Mesendoderm (in vitro differentiated cells): ENCODE results near the gene BBS7.

ENCODE experiments used
- DNase-seq: peaks from one replicate; pipeline ENCODE4 v3.0.0; 2013
- H2AK5ac ChIP-seq: 2 replicates; pipeline ENCODE4 v1.6.1; 2013; ENCODE audit warnings: low read length, inconsistent platforms
- H2BK120ac ChIP-seq: 2 replicates; pipeline ENCODE4 v1.6.1; 2013; ENCODE audit warnings: low read depth, mild to moderate bottlenecking, low read length, moderate library complexity, mixed read lengths
- H2BK15ac ChIP-seq: replicated peaks from 2 replicates; pipeline ENCODE4 v1.6.1; 2013; ENCODE audit warnings: low read depth, mild to moderate bottlenecking, moderate library complexity
- H2BK5ac ChIP-seq: 2 replicates; pipeline ENCODE4 v1.6.1; 2013; ENCODE audit warnings: low read length, inconsistent platforms
- H3K18ac ChIP-seq: 2 replicates; pipeline ENCODE4 v1.6.1; 2013; ENCODE audit warnings: mild to moderate bottlenecking, low read length, mixed read lengths
- H3K23ac ChIP-seq: one replicate; pipeline ENCODE4 v1.6.1; 2013; ENCODE audit warnings: low read length
- H3K27ac ChIP-seq: 2 replicates; pipeline ENCODE4 v1.5.1; 2013; ENCODE audit warnings: low read depth, mild to moderate bottlenecking, inconsistent platforms, low read length, moderate library complexity
- H3K27me3 ChIP-seq: 2 replicates; pipeline ENCODE4 v1.6.1; 2013; ENCODE audit warnings: low read length, control low read depth, mild to moderate bottlenecking, inconsistent platforms; ENCODE audit not compliant: insufficient read depth, poor library complexity
- H3K36me3 ChIP-seq: 2 replicates; pipeline ENCODE4 v1.6.1; 2013; ENCODE audit warnings: low read length, inconsistent platforms; ENCODE audit not compliant: control insufficient read depth, insufficient read depth
- H3K4ac ChIP-seq: one replicate; pipeline ENCODE4 v1.6.1; 2013; ENCODE audit warnings: low read depth, mild to moderate bottlenecking, low read length, moderate library complexity
- H3K4me1 ChIP-seq: 2 replicates; pipeline ENCODE4 v1.6.1; 2013; ENCODE audit warnings: low read depth, low read length, inconsistent platforms; ENCODE audit not compliant: control insufficient read depth
- H3K4me2 ChIP-seq: 2 replicates; pipeline ENCODE4 v1.6.1; 2013; ENCODE audit warnings: low read length
- H3K4me3 ChIP-seq: 2 replicates; pipeline ENCODE4 v1.5.1; 2013; ENCODE audit warnings: mild to moderate bottlenecking, low read length
- H3K56ac ChIP-seq: one replicate; pipeline ENCODE4 v1.6.1; 2013; ENCODE audit warnings: low read length
- H3K79me1 ChIP-seq: 2 replicates; pipeline ENCODE4 v1.6.1; 2013; ENCODE audit warnings: low read length, inconsistent platforms
- H3K79me2 ChIP-seq: 2 replicates; pipeline ENCODE4 v1.6.1; 2013; ENCODE audit warnings: mild to moderate bottlenecking, low read length; ENCODE audit not compliant: control insufficient read depth, insufficient read depth
- H3K9ac ChIP-seq: 2 replicates; pipeline ENCODE4 v1.6.1; 2013; ENCODE audit warnings: low read length, inconsistent platforms
- H4K5ac ChIP-seq: one replicate; pipeline ENCODE4 v1.6.1; 2013; ENCODE audit warnings: low read length
- H4K8ac ChIP-seq: one replicate; pipeline ENCODE4 v1.6.1; 2013; ENCODE audit warnings: low read depth, mild to moderate bottlenecking, control low read depth, low read length, moderate library complexity
- WGBS: extraction: QIAGEN DNeasy Blood & Tissue Kit; methylation state at CpG from one replicate; pipeline ENCODE4 v1.1.7; 2013; ENCODE audit warnings: low lambda C conversion rate, missing lambda C conversion rate; ENCODE audit not compliant: insufficient coverage; ENCODE audit errors: extremely low coverage; 5-methylcytosine and 5-hydroxymethylcytosine counted together

BBS7 gene

GRCh38 chr4:121818215-121818614 is 52.1 kb downstream of the BBS7 start:
- H3K79me2 ChIP-seq: peaks cover 15% of the 10 kb centered on the region
- no peaks in the 10 kb centered on the region for H3K27me3 ChIP-seq
- H3K27ac ChIP-seq: no peak overlapping the region
- no peaks in the 10 kb centered on the region for H3K4me1 ChIP-seq
- H2AK5ac ChIP-seq: no peak overlapping the region
- WGBS: no CpG with 5 or more reads among the region's 1 CpG
- H3K4me3 ChIP-seq: no peak overlapping the region
- no peak overlapping the region for H4K8ac ChIP-seq
- no peak overlapping the region for H3K4ac ChIP-seq
- no peak overlapping the region for H3K18ac ChIP-seq
- H3K79me1 ChIP-seq: peaks cover 9% of the 10 kb centered on the region
- H4K5ac ChIP-seq: no peak overlapping the region
- no peak overlapping the region for H3K56ac ChIP-seq
- H3K9ac ChIP-seq: no peak overlapping the region
- no peak overlapping the region for H3K23ac ChIP-seq
- no peak overlapping the region for H2BK15ac ChIP-seq
- no peak for DNase-seq
- H2BK5ac ChIP-seq: no peak overlapping the region
- peaks cover 9% of the 10 kb centered on the region for H3K36me3 ChIP-seq
- no peak overlapping the region for H2BK120ac ChIP-seq
- no peak overlapping the region for H3K4me2 ChIP-seq

GRCh38 chr4:121817701-121818100 is 52.6 kb downstream of the BBS7 start:
- Histone ChIP-seq H3K18ac (no peak overlapping the region), H2BK15ac (no peak overlapping the region), H4K8ac (no peak overlapping the region), H3K4me1 (no peaks in the 10 kb centered on the region), H3K79me1 (peaks cover 7% of the 10 kb centered on the region), H4K5ac (no peak overlapping the region), H3K27ac (no peak overlapping the region), H2BK5ac (no peak overlapping the region), H3K4me2 (no peak overlapping the region), H3K4me3 (no peak overlapping the region), H3K23ac (no peak overlapping the region), H2AK5ac (no peak overlapping the region), H3K4ac (no peak overlapping the region), H3K56ac (no peak overlapping the region), H3K27me3 (no peaks in the 10 kb centered on the region), H3K79me2 (peaks cover 10% of the 10 kb centered on the region), H2BK120ac (no peak overlapping the region), H3K36me3 (peaks cover 9% of the 10 kb centered on the region), H3K9ac (no peak overlapping the region)
- whole genome bisulfite sequencing: no CpG with 5 or more reads among the region's 1 CpG
- DNase-seq: no peak

DNA sequence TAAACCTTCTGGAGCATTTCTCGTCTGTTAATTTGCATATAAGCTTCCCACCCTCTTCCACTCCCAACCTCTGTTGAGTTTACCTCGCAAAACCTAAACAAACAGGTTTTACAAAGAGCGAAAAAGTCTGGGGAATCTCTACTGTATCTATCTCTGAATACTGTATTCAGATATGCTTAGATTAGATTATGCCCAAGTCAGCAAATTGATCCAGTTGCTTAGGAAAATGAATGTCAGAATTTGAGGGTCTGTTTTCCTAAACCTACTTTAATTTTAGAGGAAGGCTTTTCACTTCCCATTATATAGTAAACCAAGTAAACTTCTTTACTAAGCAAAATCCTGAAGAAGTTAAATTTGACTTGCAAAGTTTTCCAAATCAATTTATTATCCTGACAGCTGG is 53.3 kb downstream of the BBS7 start:
- no peak overlapping the region for H2AK5ac ChIP-seq
- no peak overlapping the region for H3K4me2 ChIP-seq
- no peak overlapping the region for H4K8ac ChIP-seq
- no peak overlapping the region for H2BK5ac ChIP-seq
- no peak overlapping the region for H3K23ac ChIP-seq
- H3K56ac ChIP-seq: no peak overlapping the region
- H3K9ac ChIP-seq: no peak overlapping the region
- H3K36me3 ChIP-seq: peaks cover 9% of the 10 kb centered on the region
- H3K18ac ChIP-seq: no peak overlapping the region
- H3K27ac ChIP-seq: no peak overlapping the region
- no peak for DNase-seq
- H3K4me3 ChIP-seq: no peak overlapping the region
- no peak overlapping the region for H2BK15ac ChIP-seq
- no peaks in the 10 kb centered on the region for H3K27me3 ChIP-seq
- no peak overlapping the region for H2BK120ac ChIP-seq
- H3K4me1 ChIP-seq: no peaks in the 10 kb centered on the region
- no peak overlapping the region for H3K4ac ChIP-seq
- H3K79me2 ChIP-seq: peaks cover 3% of the 10 kb centered on the region
- no peak overlapping the region for H4K5ac ChIP-seq
- no CpG with 5 or more reads among the region's 3 CpGs for WGBS
- peaks cover 5% of the 10 kb centered on the region for H3K79me1 ChIP-seq

GRCh38 chr4:121814756-121815155 is 55.5 kb downstream of the BBS7 start:
- Histone ChIP-seq H3K56ac (no peak overlapping the region), H3K18ac (no peak overlapping the region), H3K36me3 (peaks cover 7% of the 10 kb centered on the region), H3K4me3 (no peak overlapping the region), H3K27ac (no peak overlapping the region), H2BK120ac (no peak overlapping the region), H3K4me1 (no peaks in the 10 kb centered on the region), H3K79me2 (no peaks in the 10 kb centered on the region), H3K27me3 (no peaks in the 10 kb centered on the region), H4K5ac (no peak overlapping the region), H3K4me2 (no peak overlapping the region), H2AK5ac (no peak overlapping the region), H2BK15ac (no peak overlapping the region), H3K9ac (no peak overlapping the region), H4K8ac (no peak overlapping the region), H3K4ac (no peak overlapping the region), H3K23ac (no peak overlapping the region), H3K79me1 (peaks cover 2% of the 10 kb centered on the region), H2BK5ac (no peak overlapping the region)
- no peak for DNase-seq
- WGBS: no CpG with 5 or more reads among the region's 2 CpGs

GRCh38 chr4:121811122-121811521 is 59.2 kb downstream of the BBS7 start:
- Histone ChIP-seq H4K8ac (no peak overlapping the region), H3K27me3 (no peaks in the 10 kb centered on the region), H3K23ac (no peak overlapping the region), H3K4me1 (no peaks in the 10 kb centered on the region), H3K9ac (no peak overlapping the region), H2BK120ac (no peak overlapping the region), H3K4ac (no peak overlapping the region), H3K4me2 (no peak overlapping the region), H2AK5ac (no peak overlapping the region), H3K79me2 (no peaks in the 10 kb centered on the region), H3K56ac (no peak overlapping the region), H3K4me3 (no peak overlapping the region), H3K36me3 (peaks cover 2% of the 10 kb centered on the region), H3K27ac (no peak overlapping the region), H2BK15ac (no peak overlapping the region), H3K79me1 (no peaks in the 10 kb centered on the region), H3K18ac (no peak overlapping the region), H4K5ac (no peak overlapping the region), H2BK5ac (no peak overlapping the region)
- no peak for DNase-seq

DNA sequence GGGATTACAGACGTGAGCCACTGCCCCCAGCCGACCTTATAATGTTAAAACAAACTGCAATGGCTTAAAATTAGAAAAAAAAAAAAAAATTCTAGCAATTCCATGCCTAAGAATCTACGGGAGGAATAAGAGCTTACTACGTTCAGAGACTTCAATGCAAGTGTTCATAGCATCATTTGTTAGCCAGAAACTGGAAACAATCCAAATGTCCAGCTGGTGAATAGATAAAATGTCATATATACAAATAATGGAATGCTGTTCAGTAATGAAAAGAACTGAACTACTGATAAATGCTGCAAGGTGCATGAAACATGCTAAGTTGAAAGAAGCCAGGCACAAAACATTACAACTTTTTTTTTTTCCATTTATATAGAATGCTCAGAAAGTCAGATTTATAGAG is 63.9 kb downstream of the BBS7 start:
- no peak overlapping the region for H3K27ac ChIP-seq
- no peak overlapping the region for H3K4me2 ChIP-seq
- H3K4ac ChIP-seq: no peak overlapping the region
- DNase-seq: no peak
- H2BK5ac ChIP-seq: no peak overlapping the region
- no peak overlapping the region for H3K23ac ChIP-seq
- no peak overlapping the region for H4K5ac ChIP-seq
- WGBS: no CpG with 5 or more reads among the region's 4 CpGs
- H4K8ac ChIP-seq: no peak overlapping the region
- H3K27me3 ChIP-seq: no peaks in the 10 kb centered on the region
- H3K9ac ChIP-seq: no peak overlapping the region
- no peak overlapping the region for H2BK120ac ChIP-seq
- H3K36me3 ChIP-seq: peaks cover 2% of the 10 kb centered on the region
- no peaks in the 10 kb centered on the region for H3K79me1 ChIP-seq
- no peak overlapping the region for H2BK15ac ChIP-seq
- no peak overlapping the region for H2AK5ac ChIP-seq
- peaks cover 11% of the 10 kb centered on the region for H3K79me2 ChIP-seq
- H3K4me3 ChIP-seq: no peak overlapping the region
- no peak overlapping the region for H3K56ac ChIP-seq
- H3K18ac ChIP-seq: no peak overlapping the region
- H3K4me1 ChIP-seq: no peaks in the 10 kb centered on the region
